Measurements from ENCODE around the gene CTSF.
"Not testable (repeated sequence)": the region's sequence is repeated elsewhere in the genome, so short reads cannot be mapped to it uniquely, and the experiment has no call there.

The CTSF gene

GRCh38 chr11:66545701-66546367 is 22.6 kb downstream of the CTSF start, which contains the start of gene ZDHHC24:
Gene ZDHHC24 (minus strand): TSS chr11:66546048. CDS start chr11:66546003, 45 bp downstream.
- Histone ChIP-seq H3K27me3 (ENCODE audit: insufficient read depth, low read length) (0 out of 2 replicates have a peak, but pooled peaks cover 3% of the 10 kb centered on the region), H3K79me2 (ENCODE audit: insufficient read depth, low read length) (no peaks in the 10 kb centered on the region), H3K4me3 (ENCODE audit: low read depth, low read length, poor library complexity, severe bottlenecking) (peak within 1 kb of the TSS; percentile 89), H3K4me2 (ENCODE audit: low read length) (peak within 1 kb of the TSS; percentile 91), H2AFZ (ENCODE audit: low read length) (peak within 1 kb of the TSS; percentile 82), H3F3A (ENCODE audit: insufficient read depth, low read length) (no peaks in the 10 kb centered on the region), H3K27ac (ENCODE audit: low read depth, low read length, poor library complexity, severe bottlenecking) (peak within 1 kb of the TSS; percentile 75), H3K4me1 (ENCODE audit: insufficient read depth, low read length, severe bottlenecking) (peaks cover 33% of the 10 kb centered on the region), H3K9me2 (ENCODE audit: low read depth, low read length) (no peaks in the 10 kb centered on the region), H4K20me1 (ENCODE audit: insufficient read depth, low read length) (no peaks in the 10 kb centered on the region), H3K9ac (ENCODE audit: low read length) (peak within 1 kb of the TSS; percentile 79), H3K9me3 (ENCODE audit: low read length) (no peaks in the 10 kb centered on the region), H3K36me3 (ENCODE audit: insufficient read depth, low read length) (peaks cover 4% of the 10 kb centered on the region; the same call in 1 of the 2 replicates)
- TF ChIP-seq EZH2 (IDR thresholded peaks at IDR 0.05; ENCODE audit: borderline replicate concordance, low read length) (no peak), CTCF (IDR thresholded peaks at IDR 0.05; ENCODE audit: low read length) (no peak)

- H3K79me2 ChIP-seq (ENCODE audit: insufficient read depth, low read length); H4K20me1 ChIP-seq (ENCODE audit: insufficient read depth, low read length); H3K36me3 ChIP-seq (ENCODE audit: insufficient read depth, low read length); H3F3A ChIP-seq (ENCODE audit: insufficient read depth, low read length); H3K9me3 ChIP-seq (ENCODE audit: low read length); H3K9me2 ChIP-seq (ENCODE audit: low read depth, low read length); H2AFZ ChIP-seq (ENCODE audit: low read length); H3K27me3 ChIP-seq (ENCODE audit: insufficient read depth, low read length): not testable (repeated sequence)
- Histone ChIP-seq H3K27ac (ENCODE audit: low read depth, low read length, poor library complexity, severe bottlenecking) (peak overlapping the region; percentile 75), H3K4me3 (ENCODE audit: low read depth, low read length, poor library complexity, severe bottlenecking) (peak overlapping the region; percentile 89), H3K4me2 (ENCODE audit: low read length) (peak overlapping the region; percentile 91), H3K4me1 (ENCODE audit: insufficient read depth, low read length, severe bottlenecking) (peaks cover 33% of the 10 kb centered on the region), H3K9ac (ENCODE audit: low read length) (peak overlapping the region; percentile 79)
Observed at GRCh38 chr11:66544952-66545351, 23.5 kb downstream of the CTSF start.

GRCh38 chr11:66543263-66544107 is 24.9 kb downstream of the CTSF start:
- Histone ChIP-seq H3K4me3 (ENCODE audit: low read depth, low read length, poor library complexity, severe bottlenecking) (peak overlapping the region; percentile 44), H3K4me1 (ENCODE audit: insufficient read depth, low read length, severe bottlenecking) (peaks cover 33% of the 10 kb centered on the region), H2AFZ (ENCODE audit: low read length) (no peak overlapping the region; the same call in 1 of the 2 replicates), H3F3A (ENCODE audit: insufficient read depth, low read length) (no peaks in the 10 kb centered on the region), H4K20me1 (ENCODE audit: insufficient read depth, low read length) (no peaks in the 10 kb centered on the region), H3K79me2 (ENCODE audit: insufficient read depth, low read length) (no peaks in the 10 kb centered on the region), H3K36me3 (ENCODE audit: insufficient read depth, low read length) (peaks cover 7% of the 10 kb centered on the region; the same call in 1 of the 2 replicates), H3K27ac (ENCODE audit: low read depth, low read length, poor library complexity, severe bottlenecking) (peak overlapping the region; percentile 75), H3K9me3 (ENCODE audit: low read length) (no peaks in the 10 kb centered on the region), H3K4me2 (ENCODE audit: low read length) (peak overlapping the region; percentile 91), H3K9ac (ENCODE audit: low read length) (peak overlapping the region; percentile 79), H3K9me2 (ENCODE audit: low read depth, low read length) (no peaks in the 10 kb centered on the region), H3K27me3 (ENCODE audit: insufficient read depth, low read length) (0 out of 2 replicates have a peak, but pooled peaks cover 3% of the 10 kb centered on the region)
- TF ChIP-seq CTCF (IDR thresholded peaks at IDR 0.05; ENCODE audit: low read length), result peak; percentile 82
- no peak for TF ChIP-seq EZH2 (IDR thresholded peaks at IDR 0.05; ENCODE audit: borderline replicate concordance, low read length)
